Stomach smooth muscle (tissue), 2 donors: ENCODE measurements around the gene DIAPH2.

Experiments
- H3K27ac ChIP-seq: one replicate; pipeline ENCODE4 v1.7.0; 2013; ENCODE audit warnings: mild to moderate bottlenecking, low read length, inconsistent platforms
- H3K27me3 ChIP-seq, 2 donors: one replicate each; pipeline ENCODE4 v1.7.0; 2013; ENCODE audit warnings: low read length in 2 of 2; ENCODE audit not compliant: insufficient read depth in 2 of 2, control insufficient read depth in 1 of 2
- H3K36me3 ChIP-seq, 2 donors: one replicate each; pipeline ENCODE4 v1.7.0; 2013; ENCODE audit warnings: low read length in 2 of 2; ENCODE audit not compliant: control insufficient read depth in 2 of 2, insufficient read depth in 2 of 2
- H3K4me1 ChIP-seq: one replicate; pipeline ENCODE4 v1.7.0; 2013; ENCODE audit warnings: low read length; ENCODE audit not compliant: control insufficient read depth, insufficient read depth
- H3K4me3 ChIP-seq, 2 donors: one replicate each; pipeline ENCODE4 v1.7.0; 2013; ENCODE audit warnings: low read length in 2 of 2
- H3K9ac ChIP-seq, 2 donors: one replicate each; pipeline ENCODE4 v1.7.0; 2013; ENCODE audit warnings: low read length in 2 of 2, mild to moderate bottlenecking in 1 of 2
- H3K9me3 ChIP-seq, 2 donors: one replicate each; pipeline ENCODE4 v1.7.0; 2013; ENCODE audit warnings: low read length in 2 of 2; ENCODE audit not compliant: control insufficient read depth in 2 of 2
- donor health status: healthy.
- donor health status: Pancreatic carcinoma.

DIAPH2 gene

DNA sequence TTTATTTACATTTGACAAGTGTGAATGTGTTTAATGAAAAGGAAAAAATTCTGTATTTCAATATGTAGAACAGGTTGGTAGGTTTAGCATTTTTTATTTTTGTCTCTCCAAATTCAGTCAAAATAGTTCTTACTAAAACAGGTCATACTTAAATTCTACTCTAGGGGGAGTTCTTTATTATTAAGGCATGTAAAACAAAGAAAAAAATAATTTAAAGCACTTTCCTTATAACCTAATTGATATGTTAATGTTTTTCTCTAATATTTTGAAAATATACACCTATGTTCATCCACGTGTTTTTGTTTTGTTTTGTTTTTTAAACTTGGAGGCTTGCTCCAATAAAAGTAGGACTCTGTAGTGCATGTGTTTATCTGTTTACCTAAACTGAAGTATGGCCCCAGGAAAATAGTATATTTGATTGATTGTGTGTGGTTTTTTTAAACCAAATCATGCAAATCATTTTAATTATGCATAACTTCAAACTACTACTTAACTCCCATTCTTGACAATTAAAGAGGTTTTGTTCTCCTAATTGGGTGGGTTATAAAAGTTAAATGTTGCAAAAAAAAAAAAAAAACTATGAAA, 761.7 kb downstream of the DIAPH2 start:
- Histone ChIP-seq H3K9me3 (no peaks in the 10 kb centered on the region), H3K27me3 (no peaks in the 10 kb centered on the region), H3K4me1 (no peaks in the 10 kb centered on the region), H3K27ac (no peak overlapping the region), H3K4me3 (no peak overlapping the region), H3K36me3 (no peaks in the 10 kb centered on the region), H3K9ac (no peak overlapping the region)

DNA sequence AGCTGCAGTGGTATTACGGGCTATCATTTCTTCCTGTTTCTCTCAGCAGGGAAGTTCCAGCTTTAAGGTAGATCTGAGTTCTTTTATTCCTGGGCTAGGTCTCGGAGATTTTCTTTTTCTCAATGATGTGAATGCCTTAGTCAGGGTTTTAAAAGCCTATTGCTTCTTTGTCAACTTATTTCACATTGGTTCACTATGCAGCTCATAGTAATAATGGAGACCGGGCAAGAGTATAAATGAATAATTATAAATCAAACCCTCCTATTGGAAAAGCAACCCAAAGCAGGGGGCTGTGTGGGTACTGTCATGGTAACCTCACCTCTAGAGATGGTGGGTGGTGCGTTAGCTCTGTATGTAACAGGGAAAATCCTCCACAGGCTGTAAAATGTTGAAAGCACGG, 762.7 kb downstream of the DIAPH2 start:
- no peaks in the 10 kb centered on the region for H3K27me3 ChIP-seq
- H3K9me3 ChIP-seq: no peaks in the 10 kb centered on the region
- no peak overlapping the region for H3K4me3 ChIP-seq
- H3K9ac ChIP-seq: no peak overlapping the region
- no peak overlapping the region for H3K27ac ChIP-seq
- H3K4me1 ChIP-seq: no peaks in the 10 kb centered on the region
- no peaks in the 10 kb centered on the region for H3K36me3 ChIP-seq

DNA sequence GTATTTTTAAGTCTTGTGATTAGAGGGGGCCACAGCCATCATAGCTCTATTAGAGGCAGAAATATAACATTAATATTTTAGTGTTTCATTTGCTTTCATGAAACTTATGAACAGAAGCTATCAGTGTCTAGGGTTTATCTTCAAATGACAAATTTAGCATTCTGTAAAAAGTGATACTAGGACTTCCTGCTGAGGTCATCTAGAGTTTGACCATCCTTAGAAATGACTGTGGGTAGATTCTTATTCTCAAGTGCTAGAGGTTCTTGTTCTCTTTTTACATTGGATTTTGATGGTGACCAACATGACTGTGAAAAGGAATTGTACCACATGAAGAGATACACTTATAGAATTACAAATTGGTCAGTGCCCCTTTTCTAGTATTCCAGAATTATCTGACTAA, 767.6 kb downstream of the DIAPH2 start:
- Histone ChIP-seq H3K9me3 (no peaks in the 10 kb centered on the region), H3K4me1 (no peaks in the 10 kb centered on the region), H3K27me3 (no peaks in the 10 kb centered on the region), H3K4me3 (no peak overlapping the region), H3K9ac (no peak overlapping the region), H3K36me3 (no peaks in the 10 kb centered on the region), H3K27ac (no peak overlapping the region)

DNA sequence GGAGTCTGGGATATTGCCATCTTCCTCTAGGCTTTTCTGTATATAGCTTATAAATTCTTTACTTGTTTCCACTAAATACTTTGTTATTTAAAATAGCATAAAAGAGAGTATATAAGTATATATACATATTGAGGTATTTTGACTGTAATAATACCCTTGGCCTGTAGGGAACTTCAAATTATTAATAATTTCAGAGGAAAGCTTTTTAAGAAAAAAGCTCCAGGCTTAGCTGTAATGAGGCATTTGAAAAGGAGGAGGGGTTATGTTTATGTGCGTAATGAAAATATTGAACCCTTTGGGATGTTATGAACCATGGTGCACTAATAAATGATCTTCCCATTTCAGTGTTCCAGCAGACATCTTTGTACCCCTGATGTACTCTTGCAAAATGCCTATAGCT, 777.1 kb downstream of the DIAPH2 start:
- Histone ChIP-seq H3K4me1 (no peaks in the 10 kb centered on the region), H3K27ac (no peak overlapping the region), H3K9me3 (no peaks in the 10 kb centered on the region), H3K4me3 (no peak overlapping the region), H3K9ac (no peak overlapping the region), H3K36me3 (no peaks in the 10 kb centered on the region), H3K27me3 (no peaks in the 10 kb centered on the region)

DNA sequence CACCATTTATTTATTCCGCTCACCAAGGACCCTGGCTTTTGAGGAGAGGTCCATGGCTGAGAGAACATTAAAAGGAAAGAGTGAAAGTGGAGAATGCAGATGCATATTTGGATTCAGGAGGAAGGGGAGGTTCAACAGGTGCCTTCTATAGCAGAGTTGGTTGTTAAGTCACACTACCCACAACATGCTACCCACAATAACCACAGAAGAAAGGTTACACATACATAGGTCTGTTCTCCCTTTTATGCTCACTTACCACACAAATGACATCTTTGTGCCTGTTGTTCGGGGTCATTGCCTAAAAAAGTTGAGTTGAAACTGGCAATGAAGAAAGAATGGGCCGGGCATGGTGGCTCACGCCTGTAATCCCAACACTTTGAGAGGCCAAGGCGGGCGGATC, 786.4 kb downstream of the DIAPH2 start:
- Histone ChIP-seq H3K4me1 (no peaks in the 10 kb centered on the region), H3K9ac (no peak overlapping the region), H3K36me3 (no peaks in the 10 kb centered on the region), H3K27ac (no peak overlapping the region), H3K4me3 (no peak overlapping the region), H3K27me3 (no peaks in the 10 kb centered on the region), H3K9me3 (no peaks in the 10 kb centered on the region)

DNA sequence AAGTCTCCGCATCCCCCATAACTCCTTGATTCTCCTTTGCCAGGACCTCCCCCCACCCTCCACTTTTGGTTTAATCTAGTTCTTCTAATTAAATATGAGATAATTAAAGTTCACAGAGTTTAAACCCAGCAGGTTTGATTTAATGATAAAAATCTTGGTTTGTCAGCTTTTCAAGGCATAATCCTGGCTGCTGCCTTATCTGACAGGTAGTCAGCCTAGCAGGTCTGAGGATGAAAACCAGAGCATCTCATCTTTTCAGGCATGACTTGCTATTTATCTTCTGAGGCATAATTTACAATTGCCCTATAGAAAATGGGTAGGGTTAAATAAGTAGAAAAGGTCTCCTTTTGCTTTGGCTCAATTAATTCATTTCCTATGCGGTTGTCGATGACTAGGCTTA, 790.3 kb downstream of the DIAPH2 start:
- Histone ChIP-seq H3K27ac (no peak overlapping the region), H3K36me3 (no peaks in the 10 kb centered on the region), H3K27me3 (no peaks in the 10 kb centered on the region), H3K9ac (no peak overlapping the region), H3K4me3 (no peak overlapping the region), H3K9me3 (no peaks in the 10 kb centered on the region), H3K4me1 (no peaks in the 10 kb centered on the region)

DNA sequence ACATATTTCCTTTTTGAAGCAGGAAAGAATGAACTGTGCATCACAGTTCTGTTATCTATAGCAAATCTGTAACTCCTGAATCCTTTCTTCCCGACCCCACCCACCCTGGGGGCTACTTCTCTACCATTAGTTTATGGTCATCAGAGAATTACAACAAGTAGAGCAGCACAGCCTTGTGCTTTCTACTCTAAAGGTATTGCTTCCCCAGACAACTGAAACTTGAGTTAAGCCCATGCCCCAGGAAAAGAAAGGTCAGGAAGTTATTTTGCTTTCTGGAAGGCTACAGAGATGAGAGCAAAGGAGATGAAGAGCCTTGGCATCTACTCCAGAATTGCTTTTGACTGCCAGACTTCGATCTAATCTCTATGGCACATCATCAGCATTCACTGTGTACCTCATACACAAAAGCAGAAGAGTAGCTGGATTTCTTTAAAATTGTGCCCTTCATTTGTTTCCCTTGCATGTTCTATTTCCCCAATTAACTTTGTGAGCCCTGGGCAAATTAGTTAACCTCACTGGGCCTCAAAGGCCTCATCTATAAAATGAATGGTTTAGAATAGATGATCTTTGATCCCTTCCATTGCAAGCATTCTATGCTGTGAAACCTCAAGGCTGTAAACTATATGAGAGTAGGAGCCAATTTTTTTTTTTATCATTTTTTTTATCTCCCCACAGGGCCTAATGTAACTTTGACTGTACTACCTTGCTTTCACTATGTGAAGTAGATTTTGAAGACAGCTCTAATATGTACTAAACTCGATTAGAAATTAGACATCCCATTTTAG, 794.7 kb downstream of the DIAPH2 start:
- no peaks in the 10 kb centered on the region for H3K36me3 ChIP-seq
- H3K9ac ChIP-seq: no peak overlapping the region
- no peak overlapping the region for H3K4me3 ChIP-seq
- H3K4me1 ChIP-seq: no peaks in the 10 kb centered on the region
- no peaks in the 10 kb centered on the region for H3K27me3 ChIP-seq
- no peak overlapping the region for H3K27ac ChIP-seq
- H3K9me3 ChIP-seq: no peaks in the 10 kb centered on the region

DNA sequence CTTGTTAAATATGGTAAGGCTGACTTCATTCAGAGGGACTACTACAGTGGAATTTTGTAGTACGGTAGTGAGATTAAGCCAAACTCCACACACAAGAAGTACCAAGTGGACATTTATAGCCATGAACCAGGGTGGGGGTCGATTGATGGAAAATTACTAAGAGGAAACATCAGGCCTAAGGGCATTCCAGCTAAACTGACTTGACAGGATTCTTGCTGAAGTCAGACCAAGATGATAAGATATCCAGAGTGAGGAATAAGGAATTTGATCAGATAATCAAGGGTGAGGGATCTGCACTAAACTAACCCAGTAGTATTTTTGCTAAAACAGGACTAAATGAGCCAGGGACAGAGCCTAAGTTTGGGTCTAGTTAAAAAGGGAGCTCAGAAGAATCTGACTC, 796.6 kb downstream of the DIAPH2 start:
- Histone ChIP-seq H3K9ac (no peak overlapping the region), H3K4me3 (no peak overlapping the region), H3K4me1 (no peaks in the 10 kb centered on the region), H3K27ac (no peak overlapping the region), H3K27me3 (no peaks in the 10 kb centered on the region), H3K9me3 (no peaks in the 10 kb centered on the region), H3K36me3 (no peaks in the 10 kb centered on the region)

DNA sequence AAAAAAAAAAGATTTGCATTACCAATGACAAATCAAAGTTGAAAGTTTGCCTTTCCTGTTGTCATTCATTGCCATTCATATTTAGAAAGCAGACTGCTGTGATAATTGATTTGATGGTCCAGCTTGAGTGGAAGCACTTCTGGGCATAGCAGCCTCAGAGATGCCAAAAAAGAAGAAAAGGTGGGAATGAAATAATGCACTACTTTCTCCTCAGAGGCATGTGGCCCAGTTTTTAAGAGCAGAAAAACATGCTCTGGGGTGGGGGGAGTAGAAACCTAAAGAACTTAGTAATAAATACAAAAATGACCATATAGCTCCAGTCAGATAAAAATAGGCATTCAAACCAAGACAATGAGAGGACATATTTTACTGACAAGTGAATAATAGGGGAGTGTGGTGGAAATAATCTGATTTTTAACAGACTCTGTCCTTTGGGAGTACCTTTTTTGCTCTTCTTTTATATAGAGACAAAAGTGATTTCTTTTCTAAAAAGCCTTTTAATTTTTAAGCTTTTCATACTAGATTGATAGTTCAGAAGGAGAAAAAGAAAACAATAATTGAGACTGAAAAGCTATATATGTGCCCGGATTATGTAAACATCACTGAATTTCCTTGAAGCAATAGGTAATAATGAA, 798.1 kb downstream of the DIAPH2 start:
- Histone ChIP-seq H3K36me3 (no peaks in the 10 kb centered on the region), H3K27me3 (no peaks in the 10 kb centered on the region), H3K4me1 (no peaks in the 10 kb centered on the region), H3K4me3 (no peak overlapping the region), H3K9me3 (no peaks in the 10 kb centered on the region), H3K9ac (no peak overlapping the region), H3K27ac (no peak overlapping the region)

DNA sequence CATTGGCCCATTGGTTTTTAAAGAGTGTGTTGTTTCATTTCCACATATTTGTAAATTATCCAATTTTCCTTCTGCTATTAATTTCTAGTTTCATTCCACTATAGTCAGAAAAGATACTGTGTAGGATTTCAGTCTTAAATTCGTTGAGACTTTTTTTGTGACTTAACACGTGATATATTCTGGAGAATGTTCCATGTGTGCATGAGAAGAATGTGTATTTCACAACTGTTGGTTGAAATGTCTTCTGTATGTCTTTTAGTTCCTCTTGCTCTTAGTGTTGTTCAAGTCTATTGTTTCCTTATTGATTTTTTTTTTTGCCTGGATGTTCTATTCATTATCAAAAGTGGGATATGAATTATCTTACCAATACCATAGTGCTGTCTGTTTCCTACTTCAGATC, 806.0 kb downstream of the DIAPH2 start:
- peaks cover 0 to 2% of the 10 kb centered on the region in 2 donors for H3K9me3 ChIP-seq
- no peaks in the 10 kb centered on the region for H3K36me3 ChIP-seq
- H3K4me3 ChIP-seq: no peak overlapping the region
- no peaks in the 10 kb centered on the region for H3K4me1 ChIP-seq
- H3K27me3 ChIP-seq: no peaks in the 10 kb centered on the region
- no peak overlapping the region for H3K9ac ChIP-seq
- H3K27ac ChIP-seq: no peak overlapping the region
